PC-9 (cell line): ENCODE data around the gene CCDC85A. TPM values are rescaled to one million over a fixed set of nuclear protein-coding genes. Genes with fewer than 3 reads are reported as not detected.

Experiments used
- BruUV-seq: library from RNA; stranded (reverse); fragments of 400-500 nt; replicated peaks from 2 replicates; lab custom pipeline; 2021; lab: Mats Ljungman, UMichigan
- CTCF ChIA-PET: fragments of 300-600 bp; sonication (Branson Sonifier 250); formaldehyde crosslinking; loops from one replicate; lab custom pipeline; 2022; ENCODE audit warnings: antibody characterized with exemption; lab: Charles Lee
- POLR2A ChIA-PET: fragments of 300-600 bp; sonication (Branson Sonifier 250); formaldehyde crosslinking; loops from one replicate; lab custom pipeline; 2022; ENCODE audit warnings: antibody characterized with exemption; ENCODE audit not compliant: unreplicated experiment; lab: Charles Lee
- DNase-seq, 2 experiments: peaks; one replicate each; pipeline versions ENCODE4 v3.0.0 to v3.0.0-alpha.2; 2015 to 2022; ENCODE audit warnings: mixed read lengths in 1 of 2
- H2AFZ ChIP-seq: fragments of 200-600 bp; sonication (generic); 2 replicates; pipeline ENCODE4 v1.8.1; 2017; ENCODE audit warnings: antibody characterized with exemption
- H3F3A ChIP-seq: fragments of 200-600 bp; sonication (generic); 2 replicates; pipeline ENCODE4 v1.8.1; 2017; ENCODE audit warnings: antibody characterized with exemption, mild to moderate bottlenecking, low read depth; ENCODE audit not compliant: insufficient read depth
- H3K27ac ChIP-seq: fragments of 200-600 bp; sonication (generic); 2 replicates; pipeline ENCODE4 v1.6.1; 2016; ENCODE audit warnings: mixed run types
- H3K27me3 ChIP-seq: fragments of 200-600 bp; sonication (generic); 2 replicates; pipeline ENCODE4 v1.6.1; 2016; ENCODE audit warnings: low read depth, mixed run types; ENCODE audit not compliant: insufficient read depth
- H3K36me3 ChIP-seq: fragments of 200-600 bp; sonication (generic); 2 replicates; pipeline ENCODE4 v1.6.1; 2016; ENCODE audit warnings: low read depth, mixed run types
- H3K4me1 ChIP-seq: fragments of 200-600 bp; sonication (generic); replicated peaks from 2 replicates; pipeline ENCODE4 v1.6.1; 2016; ENCODE audit warnings: mixed run types; ENCODE audit not compliant: insufficient read depth
- H3K4me2 ChIP-seq: fragments of 200-600 bp; sonication (generic); 2 replicates; pipeline ENCODE4 v1.6.1; 2017; ENCODE audit warnings: mixed run types
- H3K4me3 ChIP-seq: fragments of 200-600 bp; sonication (generic); 2 replicates; pipeline ENCODE4 v1.6.1; 2016; ENCODE audit warnings: mixed run types
- H3K79me2 ChIP-seq: fragments of 200-600 bp; sonication (generic); 2 replicates; pipeline ENCODE4 v1.6.1; 2017; ENCODE audit warnings: low read depth, mixed run types
- H3K9me2 ChIP-seq: fragments of 200-600 bp; sonication (generic); 2 replicates; pipeline ENCODE4 v1.8.1; 2017; ENCODE audit warnings: mild to moderate bottlenecking; ENCODE audit not compliant: insufficient read depth
- H3K9me3 ChIP-seq: fragments of 200-600 bp; sonication (generic); 2 replicates; pipeline ENCODE4 v1.8.1; 2016; ENCODE audit warnings: low read depth; ENCODE audit not compliant: insufficient read depth
- H4K20me1 ChIP-seq: fragments of 200-600 bp; sonication (generic); 2 replicates; pipeline ENCODE4 v1.8.1; 2017; ENCODE audit not compliant: insufficient read depth
- CTCF ChIP-seq: fragments of 200-600 bp; sonication (generic); conservative IDR thresholded peaks from 2 replicates; pipeline ENCODE4 v1.6.1; 2017; ENCODE audit warnings: mixed run types, antibody characterized with exemption, mild to moderate bottlenecking, moderate library complexity
- EZH2 ChIP-seq: fragments of 200-600 bp; sonication (generic); IDR thresholded peaks from 2 replicates; pipeline ENCODE4 v1.8.0; 2017; ENCODE audit warnings: antibody characterized with exemption, low read depth
- intact Hi-C: fragments of 100-400 bp; cut with micrococcal nuclease; formaldehyde crosslinking; loops from one replicate; pipeline ENCODE4 v1.10.0; 2022; ENCODE audit not compliant: unreplicated experiment
- total RNA-seq: library from RNA; stranded (reverse); gene quantifications from 2 replicates; pipeline ENCODE4 v1.2.3, GENCODE V29; 2021

The CCDC85A gene
- total RNA-seq, 1 experiment from 2014 or later = not detected

GRCh38 chr2:56263876-56264275 lies 80.1 kb downstream of the CCDC85A start:
- no peak overlapping the region for H3K27ac ChIP-seq
- POLR2A ChIA-PET = no interaction called here
- intact Hi-C loops = no loop called here

GRCh38 chr2:56266761-56267414 lies 83.1 kb downstream of the CCDC85A start:
- no peak overlapping the region for H3K4me3 ChIP-seq
- ChIA-PET CTCF (no interaction called here), POLR2A (interaction anchor here (0.7 kb wide), 1 partner anchor 154 kb away, joined by 4 read pairs; no protein-coding TSS in a partner anchor)
- intact Hi-C loops = no loop called here
- TF ChIP-seq EZH2 = no peak
- TF ChIP-seq CTCF = no peak
- no peak overlapping the region for H3K4me2 ChIP-seq
- no peak overlapping the region for H2AFZ ChIP-seq
- H3F3A ChIP-seq = no peaks in the 10 kb centered on the region
- no peaks in the 10 kb centered on the region for H3K27me3 ChIP-seq
- no peaks in the 10 kb centered on the region for H3K36me3 ChIP-seq
- no peaks in the 10 kb centered on the region for H3K4me1 ChIP-seq
- H3K9me2 ChIP-seq = no peaks in the 10 kb centered on the region
- DNase-seq = no peak
- H3K9me3 ChIP-seq = no peaks in the 10 kb centered on the region
- no TSS peak for BruUV-seq
- H4K20me1 ChIP-seq = no peaks in the 10 kb centered on the region
- H3K27ac ChIP-seq = no peak overlapping the region
- H3K79me2 ChIP-seq = no peaks in the 10 kb centered on the region

More at GRCh38 chr2:56263876-56264275, 80.1 kb downstream of the CCDC85A start:
- Histone ChIP-seq H3F3A (no peaks in the 10 kb centered on the region), H3K27me3 (no peaks in the 10 kb centered on the region), H3K79me2 (no peaks in the 10 kb centered on the region), H3K4me1 (no peaks in the 10 kb centered on the region), H2AFZ (no peak overlapping the region), H3K36me3 (no peaks in the 10 kb centered on the region), H4K20me1 (no peaks in the 10 kb centered on the region), H3K4me3 (no peak overlapping the region), H3K9me2 (no peaks in the 10 kb centered on the region), H3K4me2 (no peak overlapping the region), H3K9me3 (no peaks in the 10 kb centered on the region)
- BruUV-seq = no TSS peak
- no peak for TF ChIP-seq EZH2
- no peak for TF ChIP-seq CTCF
- CTCF ChIA-PET = no interaction called here
- DNase-seq = no peak

- Histone ChIP-seq H3K4me2 (no peak overlapping the region), H2AFZ (no peak overlapping the region), H3F3A (no peaks in the 10 kb centered on the region), H3K36me3 (no peaks in the 10 kb centered on the region), H3K9me2 (no peaks in the 10 kb centered on the region), H3K79me2 (no peaks in the 10 kb centered on the region), H3K9me3 (no peaks in the 10 kb centered on the region), H3K4me1 (no peaks in the 10 kb centered on the region), H3K4me3 (no peak overlapping the region), H4K20me1 (no peaks in the 10 kb centered on the region), H3K27me3 (no peaks in the 10 kb centered on the region), H3K27ac (no peak overlapping the region)
- CTCF ChIA-PET = no interaction called here
- BruUV-seq = no TSS peak
- no peak for TF ChIP-seq CTCF
- TF ChIP-seq EZH2 = no peak
- DNase-seq = no peak
- intact Hi-C loops = no loop called here
- POLR2A ChIA-PET = no interaction called here
Measured at GRCh38 chr2:56267415-56267788, 83.6 kb downstream of the CCDC85A start.
